ENCODE data around the gene CPXM2.

DNA sequence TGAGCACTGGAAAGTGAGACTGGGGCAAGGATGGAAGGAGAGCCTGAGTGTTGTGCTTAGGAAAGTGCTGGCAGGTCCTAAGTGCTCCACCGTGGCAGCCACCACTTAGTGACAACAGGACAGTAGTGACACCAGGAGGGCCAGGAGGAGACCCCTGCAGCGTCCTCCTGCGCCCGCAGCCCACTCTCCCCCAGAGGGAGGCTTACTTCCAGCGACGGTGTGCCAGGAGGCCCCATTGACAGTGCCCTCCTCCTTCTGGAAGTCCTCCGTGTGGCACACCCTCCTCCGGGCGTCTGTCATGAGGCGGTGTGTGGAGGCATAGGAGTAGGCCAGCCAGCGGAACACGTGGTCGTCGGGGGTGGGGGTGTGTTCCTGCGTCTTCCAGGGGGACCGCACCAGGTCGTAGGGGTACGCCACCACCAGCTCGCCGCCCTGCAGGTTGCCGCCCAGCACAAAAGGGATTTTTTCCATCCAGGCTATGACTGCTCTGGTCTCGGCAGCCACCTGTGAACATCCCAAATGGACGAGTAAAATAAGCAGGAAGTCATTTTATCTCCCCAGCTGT lies 129.9 kb downstream of the CPXM2 start:
- no peak for TF ChIP-seq EZH2 (IDR thresholded peaks at IDR 0.05; ENCODE audit: borderline replicate concordance)
- TF ChIP-seq, protein P1, sequence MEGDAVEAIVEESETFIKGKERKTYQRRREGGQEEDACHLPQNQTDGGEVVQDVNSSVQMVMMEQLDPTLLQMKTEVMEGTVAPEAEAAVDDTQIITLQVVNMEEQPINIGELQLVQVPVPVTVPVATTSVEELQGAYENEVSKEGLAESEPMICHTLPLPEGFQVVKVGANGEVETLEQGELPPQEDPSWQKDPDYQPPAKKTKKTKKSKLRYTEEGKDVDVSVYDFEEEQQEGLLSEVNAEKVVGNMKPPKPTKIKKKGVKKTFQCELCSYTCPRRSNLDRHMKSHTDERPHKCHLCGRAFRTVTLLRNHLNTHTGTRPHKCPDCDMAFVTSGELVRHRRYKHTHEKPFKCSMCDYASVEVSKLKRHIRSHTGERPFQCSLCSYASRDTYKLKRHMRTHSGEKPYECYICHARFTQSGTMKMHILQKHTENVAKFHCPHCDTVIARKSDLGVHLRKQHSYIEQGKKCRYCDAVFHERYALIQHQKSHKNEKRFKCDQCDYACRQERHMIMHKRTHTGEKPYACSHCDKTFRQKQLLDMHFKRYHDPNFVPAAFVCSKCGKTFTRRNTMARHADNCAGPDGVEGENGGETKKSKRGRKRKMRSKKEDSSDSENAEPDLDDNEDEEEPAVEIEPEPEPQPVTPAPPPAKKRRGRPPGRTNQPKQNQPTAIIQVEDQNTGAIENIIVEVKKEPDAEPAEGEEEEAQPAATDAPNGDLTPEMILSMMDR (IDR thresholded peaks at IDR 0.05; ENCODE audit: poor library complexity): no peak
- no peak for TF ChIP-seq EZH2phosphoT487 (IDR thresholded peaks at IDR 0.05; ENCODE audit: low read depth, severe bottlenecking, unreplicated experiment)
